ENCODE data around the gene GRM5.

Gene GRM5

GRCh38 chr11:88455974-88456373, 609.8 kb downstream of the GRM5 start:
- TF ChIP-seq CTCF (IDR thresholded peaks at IDR 0.05; ENCODE audit: low read length, missing control alignments): no peak
- H3K4me3 ChIP-seq (replicated peaks; ENCODE audit: low read depth, low read length): no peak overlapping the region
- DNase-seq (ENCODE audit: low read depth): no peak

DNA sequence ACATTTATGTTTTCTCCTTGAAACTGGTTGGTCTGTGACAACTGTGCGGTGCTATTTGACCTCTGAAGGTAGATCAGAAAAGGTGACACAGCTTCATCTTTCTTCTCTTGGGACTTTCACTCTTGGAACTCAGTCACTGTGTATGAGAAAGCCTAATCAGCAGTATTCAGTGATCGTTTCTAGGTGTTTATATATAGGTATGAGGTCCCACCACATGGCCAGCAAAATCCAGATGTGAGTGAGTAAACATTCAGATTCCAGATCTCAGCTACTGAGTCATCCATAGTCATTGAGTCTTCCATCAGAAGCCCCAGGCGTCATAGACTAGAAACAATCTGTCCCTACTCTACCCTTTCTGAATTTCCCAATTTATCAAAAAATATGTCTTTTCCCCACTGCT, 610.9 kb downstream of the GRM5 start:
- DNase-seq (ENCODE audit: low read depth): no peak
- no peak for TF ChIP-seq CTCF (IDR thresholded peaks at IDR 0.05; ENCODE audit: low read length, missing control alignments)
- H3K4me3 ChIP-seq (replicated peaks; ENCODE audit: low read depth, low read length): no peak overlapping the region

All from fibroblast of pulmonary artery (primary cell).